HL-60 (cell line): Measurements from ENCODE around the gene GPR162.

ENCODE experiments used
- GABPA ChIP-seq: IDR thresholded peaks from 2 replicates; pipeline ENCODE4 v1.6.1; 2012; ENCODE audit warnings: low read depth
- POLR2AphosphoS5 ChIP-seq: IDR thresholded peaks from 2 replicates; pipeline ENCODE4 v1.6.1; 2012; ENCODE audit warnings: low read depth
- TF ChIP-seq, protein P1 (sequence below): IDR thresholded peaks from one replicate; pipeline ENCODE4 v1.5.1; 2011; ENCODE audit warnings: low read length, control low read depth, inconsistent platforms; ENCODE audit not compliant: insufficient read depth
- TF ChIP-seq, protein P2 (sequence below): IDR thresholded peaks from 2 replicates; pipeline ENCODE4 v1.6.1; 2012; ENCODE audit warnings: low read depth; ENCODE audit not compliant: insufficient replicate concordance

DNA sequence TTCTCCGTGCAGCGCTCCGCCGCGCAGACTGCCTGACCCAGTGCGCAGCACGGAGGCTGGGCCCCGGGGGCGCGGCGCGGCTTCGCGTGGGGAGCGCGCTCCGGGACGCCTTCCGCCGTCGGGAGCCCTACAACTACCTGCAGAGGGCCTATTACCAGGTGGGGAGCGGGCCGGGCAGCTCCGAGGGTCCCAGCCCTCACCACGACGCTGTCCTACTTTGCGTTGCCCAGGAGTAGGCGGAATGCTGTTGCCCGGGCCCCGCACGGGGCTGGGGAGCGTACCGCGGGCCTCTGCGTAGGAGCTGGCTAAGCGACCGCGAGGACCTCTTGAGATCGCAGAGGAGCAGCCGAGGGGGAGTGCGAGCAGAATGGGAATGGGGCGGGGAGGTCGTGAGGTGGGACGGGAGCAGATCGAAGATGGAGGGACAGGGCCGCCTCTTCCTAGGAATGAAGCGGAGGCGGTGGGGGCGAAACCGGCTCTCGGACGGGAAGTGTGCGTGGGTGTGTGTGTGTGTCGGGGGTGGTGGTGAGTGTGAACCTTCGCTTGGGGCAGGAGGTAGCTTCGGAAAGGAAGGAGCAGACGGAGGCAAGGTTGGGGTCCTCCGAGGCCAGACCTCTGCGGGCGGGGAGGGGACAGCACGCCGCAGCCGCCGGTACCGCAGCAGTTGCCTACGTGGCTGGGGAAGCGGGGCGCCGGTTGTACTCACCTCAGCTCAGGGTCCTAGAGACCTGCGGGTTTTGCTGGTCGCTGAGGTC, 7.3 kb downstream of the GPR162 start:
- TF ChIP-seq, protein P1, sequence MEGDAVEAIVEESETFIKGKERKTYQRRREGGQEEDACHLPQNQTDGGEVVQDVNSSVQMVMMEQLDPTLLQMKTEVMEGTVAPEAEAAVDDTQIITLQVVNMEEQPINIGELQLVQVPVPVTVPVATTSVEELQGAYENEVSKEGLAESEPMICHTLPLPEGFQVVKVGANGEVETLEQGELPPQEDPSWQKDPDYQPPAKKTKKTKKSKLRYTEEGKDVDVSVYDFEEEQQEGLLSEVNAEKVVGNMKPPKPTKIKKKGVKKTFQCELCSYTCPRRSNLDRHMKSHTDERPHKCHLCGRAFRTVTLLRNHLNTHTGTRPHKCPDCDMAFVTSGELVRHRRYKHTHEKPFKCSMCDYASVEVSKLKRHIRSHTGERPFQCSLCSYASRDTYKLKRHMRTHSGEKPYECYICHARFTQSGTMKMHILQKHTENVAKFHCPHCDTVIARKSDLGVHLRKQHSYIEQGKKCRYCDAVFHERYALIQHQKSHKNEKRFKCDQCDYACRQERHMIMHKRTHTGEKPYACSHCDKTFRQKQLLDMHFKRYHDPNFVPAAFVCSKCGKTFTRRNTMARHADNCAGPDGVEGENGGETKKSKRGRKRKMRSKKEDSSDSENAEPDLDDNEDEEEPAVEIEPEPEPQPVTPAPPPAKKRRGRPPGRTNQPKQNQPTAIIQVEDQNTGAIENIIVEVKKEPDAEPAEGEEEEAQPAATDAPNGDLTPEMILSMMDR: no peak
- TF ChIP-seq, protein P2, sequence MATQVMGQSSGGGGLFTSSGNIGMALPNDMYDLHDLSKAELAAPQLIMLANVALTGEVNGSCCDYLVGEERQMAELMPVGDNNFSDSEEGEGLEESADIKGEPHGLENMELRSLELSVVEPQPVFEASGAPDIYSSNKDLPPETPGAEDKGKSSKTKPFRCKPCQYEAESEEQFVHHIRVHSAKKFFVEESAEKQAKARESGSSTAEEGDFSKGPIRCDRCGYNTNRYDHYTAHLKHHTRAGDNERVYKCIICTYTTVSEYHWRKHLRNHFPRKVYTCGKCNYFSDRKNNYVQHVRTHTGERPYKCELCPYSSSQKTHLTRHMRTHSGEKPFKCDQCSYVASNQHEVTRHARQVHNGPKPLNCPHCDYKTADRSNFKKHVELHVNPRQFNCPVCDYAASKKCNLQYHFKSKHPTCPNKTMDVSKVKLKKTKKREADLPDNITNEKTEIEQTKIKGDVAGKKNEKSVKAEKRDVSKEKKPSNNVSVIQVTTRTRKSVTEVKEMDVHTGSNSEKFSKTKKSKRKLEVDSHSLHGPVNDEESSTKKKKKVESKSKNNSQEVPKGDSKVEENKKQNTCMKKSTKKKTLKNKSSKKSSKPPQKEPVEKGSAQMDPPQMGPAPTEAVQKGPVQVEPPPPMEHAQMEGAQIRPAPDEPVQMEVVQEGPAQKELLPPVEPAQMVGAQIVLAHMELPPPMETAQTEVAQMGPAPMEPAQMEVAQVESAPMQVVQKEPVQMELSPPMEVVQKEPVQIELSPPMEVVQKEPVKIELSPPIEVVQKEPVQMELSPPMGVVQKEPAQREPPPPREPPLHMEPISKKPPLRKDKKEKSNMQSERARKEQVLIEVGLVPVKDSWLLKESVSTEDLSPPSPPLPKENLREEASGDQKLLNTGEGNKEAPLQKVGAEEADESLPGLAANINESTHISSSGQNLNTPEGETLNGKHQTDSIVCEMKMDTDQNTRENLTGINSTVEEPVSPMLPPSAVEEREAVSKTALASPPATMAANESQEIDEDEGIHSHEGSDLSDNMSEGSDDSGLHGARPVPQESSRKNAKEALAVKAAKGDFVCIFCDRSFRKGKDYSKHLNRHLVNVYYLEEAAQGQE: no peak
- TF ChIP-seq POLR2AphosphoS5 (no peak), GABPA (no peak)
